PC-9 (cell line): Measurements from ENCODE around the gene TANGO6. TPM values are rescaled to one million over a fixed set of nuclear protein-coding genes. Genes with fewer than 3 reads are reported as not detected.
"Not testable (repeated sequence)": the region's sequence is repeated elsewhere in the genome, so short reads cannot be mapped to it uniquely, and the experiment has no call there.

Experiments used
- BruUV-seq: library from RNA; stranded (reverse); fragments of 400-500 nt; replicated peaks from 2 replicates; lab custom pipeline; 2021; lab: Mats Ljungman, UMichigan
- CTCF ChIA-PET: fragments of 300-600 bp; sonication (Branson Sonifier 250); formaldehyde crosslinking; loops from one replicate; lab custom pipeline; 2022; ENCODE audit warnings: antibody characterized with exemption; lab: Charles Lee
- POLR2A ChIA-PET: fragments of 300-600 bp; sonication (Branson Sonifier 250); formaldehyde crosslinking; loops from one replicate; lab custom pipeline; 2022; ENCODE audit warnings: antibody characterized with exemption; ENCODE audit not compliant: unreplicated experiment; lab: Charles Lee
- DNase-seq, 2 experiments: peaks; one replicate each; pipeline versions ENCODE4 v3.0.0 to v3.0.0-alpha.2; 2015 to 2022; ENCODE audit warnings: mixed read lengths in 1 of 2
- H2AFZ ChIP-seq: fragments of 200-600 bp; sonication (generic); 2 replicates; pipeline ENCODE4 v1.8.1; 2017; ENCODE audit warnings: antibody characterized with exemption
- H3F3A ChIP-seq: fragments of 200-600 bp; sonication (generic); 2 replicates; pipeline ENCODE4 v1.8.1; 2017; ENCODE audit warnings: antibody characterized with exemption, mild to moderate bottlenecking, low read depth; ENCODE audit not compliant: insufficient read depth
- H3K27ac ChIP-seq: fragments of 200-600 bp; sonication (generic); 2 replicates; pipeline ENCODE4 v1.6.1; 2016; ENCODE audit warnings: mixed run types
- H3K27me3 ChIP-seq: fragments of 200-600 bp; sonication (generic); 2 replicates; pipeline ENCODE4 v1.6.1; 2016; ENCODE audit warnings: low read depth, mixed run types; ENCODE audit not compliant: insufficient read depth
- H3K36me3 ChIP-seq: fragments of 200-600 bp; sonication (generic); 2 replicates; pipeline ENCODE4 v1.6.1; 2016; ENCODE audit warnings: low read depth, mixed run types
- H3K4me1 ChIP-seq: fragments of 200-600 bp; sonication (generic); replicated peaks from 2 replicates; pipeline ENCODE4 v1.6.1; 2016; ENCODE audit warnings: mixed run types; ENCODE audit not compliant: insufficient read depth
- H3K4me2 ChIP-seq: fragments of 200-600 bp; sonication (generic); 2 replicates; pipeline ENCODE4 v1.6.1; 2017; ENCODE audit warnings: mixed run types
- H3K4me3 ChIP-seq: fragments of 200-600 bp; sonication (generic); 2 replicates; pipeline ENCODE4 v1.6.1; 2016; ENCODE audit warnings: mixed run types
- H3K79me2 ChIP-seq: fragments of 200-600 bp; sonication (generic); 2 replicates; pipeline ENCODE4 v1.6.1; 2017; ENCODE audit warnings: low read depth, mixed run types
- H3K9me2 ChIP-seq: fragments of 200-600 bp; sonication (generic); 2 replicates; pipeline ENCODE4 v1.8.1; 2017; ENCODE audit warnings: mild to moderate bottlenecking; ENCODE audit not compliant: insufficient read depth
- H3K9me3 ChIP-seq: fragments of 200-600 bp; sonication (generic); 2 replicates; pipeline ENCODE4 v1.8.1; 2016; ENCODE audit warnings: low read depth; ENCODE audit not compliant: insufficient read depth
- H4K20me1 ChIP-seq: fragments of 200-600 bp; sonication (generic); 2 replicates; pipeline ENCODE4 v1.8.1; 2017; ENCODE audit not compliant: insufficient read depth
- EZH2 ChIP-seq: fragments of 200-600 bp; sonication (generic); IDR thresholded peaks from 2 replicates; pipeline ENCODE4 v1.8.0; 2017; ENCODE audit warnings: antibody characterized with exemption, low read depth
- intact Hi-C: fragments of 100-400 bp; cut with micrococcal nuclease; formaldehyde crosslinking; loops from one replicate; pipeline ENCODE4 v1.10.0; 2022; ENCODE audit not compliant: unreplicated experiment
- total RNA-seq: library from RNA; stranded (reverse); gene quantifications from 2 replicates; pipeline ENCODE4 v1.2.3, GENCODE V29; 2021
- TF ChIP-seq, protein P1 (sequence below): fragments of 200-600 bp; sonication (generic); conservative IDR thresholded peaks from 2 replicates; pipeline ENCODE4 v1.6.1; 2017; ENCODE audit warnings: mixed run types, antibody characterized with exemption, mild to moderate bottlenecking, moderate library complexity

The TANGO6 gene
- total RNA-seq, 1 experiment from 2014 or later = 5.8 TPM

DNA sequence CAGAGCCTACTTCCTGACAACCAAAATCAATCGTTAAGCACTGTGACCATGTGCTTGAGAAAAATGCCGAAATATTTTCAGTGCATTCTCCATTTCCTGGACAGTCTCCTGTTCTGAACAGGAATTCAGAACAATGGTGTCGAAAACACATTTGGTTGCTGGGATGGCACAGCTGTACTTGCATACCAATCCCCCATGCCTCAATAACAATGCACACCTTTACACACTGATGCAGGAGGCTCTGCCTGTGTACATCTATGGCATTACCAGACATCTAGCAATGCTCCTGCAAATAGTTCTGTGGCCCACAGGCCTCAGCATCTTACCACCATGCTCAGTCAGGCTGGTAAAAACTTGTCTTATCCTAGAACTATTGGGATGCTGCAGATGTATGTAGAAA, 282.9 kb downstream of the TANGO6 start:
- CTCF ChIA-PET = no interaction called here

DNA sequence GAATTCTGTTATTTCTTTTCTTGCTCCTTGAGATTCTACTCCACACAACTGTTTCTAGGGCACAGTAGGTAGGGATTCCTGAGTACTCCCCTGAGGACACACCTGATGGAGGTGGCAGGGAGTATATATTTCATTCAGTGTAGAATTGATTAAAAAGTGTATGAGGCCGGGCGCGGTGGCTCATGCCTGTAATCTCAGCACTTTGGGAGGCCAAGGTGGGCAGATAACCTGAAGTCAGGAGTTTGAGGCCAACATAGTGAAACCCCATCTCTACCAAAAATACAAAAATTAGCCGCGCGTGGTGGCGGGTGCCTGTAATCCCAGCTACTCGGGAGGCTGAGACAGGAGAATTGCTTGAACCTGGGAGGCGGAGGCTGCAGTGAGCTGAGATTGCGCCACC, 283.5 kb downstream of the TANGO6 start:
- H3K27me3 ChIP-seq, CTCF ChIA-PET, DNase-seq, H3K36me3 ChIP-seq, H3K9me3 ChIP-seq, H3K27ac ChIP-seq, H3K9me2 ChIP-seq, intact Hi-C loops, BruUV-seq, H3K4me3 ChIP-seq, H2AFZ ChIP-seq, POLR2A ChIA-PET, H3K4me2 ChIP-seq: not testable (repeated sequence)
- Histone ChIP-seq H3K79me2 (peaks cover 62% of the 10 kb centered on the region), H4K20me1 (peaks cover 36% of the 10 kb centered on the region), H3K4me1 (peaks cover 15% of the 10 kb centered on the region), H3F3A (peaks cover 49% of the 10 kb centered on the region)

More for the DNA sequence above, 282.9 kb downstream of the TANGO6 start:
- no peak overlapping the region for H2AFZ ChIP-seq
- no peak for DNase-seq
- intact Hi-C loops = no loop called here
- peaks cover 36% of the 10 kb centered on the region for H4K20me1 ChIP-seq
- H3K4me1 ChIP-seq = peaks cover 15% of the 10 kb centered on the region
- H3K9me2 ChIP-seq = no peaks in the 10 kb centered on the region
- no peak overlapping the region for H3K27ac ChIP-seq
- TF ChIP-seq EZH2 = no peak
- TF ChIP-seq, protein P1, sequence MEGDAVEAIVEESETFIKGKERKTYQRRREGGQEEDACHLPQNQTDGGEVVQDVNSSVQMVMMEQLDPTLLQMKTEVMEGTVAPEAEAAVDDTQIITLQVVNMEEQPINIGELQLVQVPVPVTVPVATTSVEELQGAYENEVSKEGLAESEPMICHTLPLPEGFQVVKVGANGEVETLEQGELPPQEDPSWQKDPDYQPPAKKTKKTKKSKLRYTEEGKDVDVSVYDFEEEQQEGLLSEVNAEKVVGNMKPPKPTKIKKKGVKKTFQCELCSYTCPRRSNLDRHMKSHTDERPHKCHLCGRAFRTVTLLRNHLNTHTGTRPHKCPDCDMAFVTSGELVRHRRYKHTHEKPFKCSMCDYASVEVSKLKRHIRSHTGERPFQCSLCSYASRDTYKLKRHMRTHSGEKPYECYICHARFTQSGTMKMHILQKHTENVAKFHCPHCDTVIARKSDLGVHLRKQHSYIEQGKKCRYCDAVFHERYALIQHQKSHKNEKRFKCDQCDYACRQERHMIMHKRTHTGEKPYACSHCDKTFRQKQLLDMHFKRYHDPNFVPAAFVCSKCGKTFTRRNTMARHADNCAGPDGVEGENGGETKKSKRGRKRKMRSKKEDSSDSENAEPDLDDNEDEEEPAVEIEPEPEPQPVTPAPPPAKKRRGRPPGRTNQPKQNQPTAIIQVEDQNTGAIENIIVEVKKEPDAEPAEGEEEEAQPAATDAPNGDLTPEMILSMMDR = no peak
- no peaks in the 10 kb centered on the region for H3K9me3 ChIP-seq
- no TSS peak for BruUV-seq
- POLR2A ChIA-PET = no interaction called here
- H3K36me3 ChIP-seq = peaks cover 9% of the 10 kb centered on the region
- H3F3A ChIP-seq = peaks cover 49% of the 10 kb centered on the region
- no peaks in the 10 kb centered on the region for H3K27me3 ChIP-seq
- H3K79me2 ChIP-seq = peaks cover 56% of the 10 kb centered on the region
- no peak overlapping the region for H3K4me2 ChIP-seq
- no peak overlapping the region for H3K4me3 ChIP-seq

GRCh38 chr16:69127966-69128510, 284.7 kb downstream of the TANGO6 start:
- no peak overlapping the region for H3K27ac ChIP-seq
- no peak overlapping the region for H3K4me3 ChIP-seq
- H3F3A ChIP-seq = peaks cover 45% of the 10 kb centered on the region
- peaks cover 36% of the 10 kb centered on the region for H4K20me1 ChIP-seq
- no peak for DNase-seq
- no peaks in the 10 kb centered on the region for H3K27me3 ChIP-seq
- peaks cover 66% of the 10 kb centered on the region for H3K79me2 ChIP-seq
- TF ChIP-seq EZH2 = no peak
- TF ChIP-seq, protein P1 = no peak
- BruUV-seq = no TSS peak
- no peaks in the 10 kb centered on the region for H3K9me3 ChIP-seq
- H3K36me3 ChIP-seq = peaks cover 6% of the 10 kb centered on the region; the same call in 1 of the 2 replicates
- no peak overlapping the region for H3K4me2 ChIP-seq
- no peaks in the 10 kb centered on the region for H3K9me2 ChIP-seq
- CTCF ChIA-PET = interaction anchor here (0.6 kb wide), 1 partner anchor 281 kb away, joined by 4 read pairs; no protein-coding TSS in a partner anchor
- peaks cover 15% of the 10 kb centered on the region for H3K4me1 ChIP-seq
- POLR2A ChIA-PET = no interaction called here
- H2AFZ ChIP-seq = no peak overlapping the region
- intact Hi-C loops = no loop called here
